GM21529 (cell line): ENCODE results near the gene AKR1C1.
"Not testable (repeated sequence)": the region's sequence is repeated elsewhere in the genome, so short reads cannot be mapped to it uniquely, and the experiment has no call there.

Source experiments
- ATAC-seq: cut with Tn5 transposase; IDR thresholded peaks from one replicate; pipeline ENCODE4 v1.9.1; 2021; ENCODE audit not compliant: unreplicated experiment

AKR1C1 gene

DNA sequence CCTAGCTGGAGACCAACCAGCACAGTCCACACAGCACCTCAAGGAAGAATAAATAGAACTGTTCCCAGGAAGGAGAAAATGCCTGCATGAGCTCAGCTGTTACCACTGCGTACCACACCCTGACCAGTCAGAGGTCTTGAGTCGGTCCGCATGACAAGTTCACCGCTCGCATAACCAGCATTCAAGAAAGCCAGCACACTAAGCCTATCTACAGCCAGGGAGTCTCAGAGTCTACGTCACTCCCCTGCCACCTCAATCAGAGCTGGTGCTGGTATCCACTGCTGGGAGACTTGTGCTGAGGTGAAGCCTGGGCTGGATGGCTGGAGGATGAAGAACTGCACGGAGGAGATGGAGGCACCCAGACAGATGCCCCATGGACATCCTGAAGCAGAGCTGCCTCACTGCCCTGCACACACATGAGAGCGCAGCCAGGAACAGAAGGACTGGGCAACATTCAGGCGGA is 19.6 kb downstream of the AKR1C1 start:
- ATAC-seq, result no peak

DNA sequence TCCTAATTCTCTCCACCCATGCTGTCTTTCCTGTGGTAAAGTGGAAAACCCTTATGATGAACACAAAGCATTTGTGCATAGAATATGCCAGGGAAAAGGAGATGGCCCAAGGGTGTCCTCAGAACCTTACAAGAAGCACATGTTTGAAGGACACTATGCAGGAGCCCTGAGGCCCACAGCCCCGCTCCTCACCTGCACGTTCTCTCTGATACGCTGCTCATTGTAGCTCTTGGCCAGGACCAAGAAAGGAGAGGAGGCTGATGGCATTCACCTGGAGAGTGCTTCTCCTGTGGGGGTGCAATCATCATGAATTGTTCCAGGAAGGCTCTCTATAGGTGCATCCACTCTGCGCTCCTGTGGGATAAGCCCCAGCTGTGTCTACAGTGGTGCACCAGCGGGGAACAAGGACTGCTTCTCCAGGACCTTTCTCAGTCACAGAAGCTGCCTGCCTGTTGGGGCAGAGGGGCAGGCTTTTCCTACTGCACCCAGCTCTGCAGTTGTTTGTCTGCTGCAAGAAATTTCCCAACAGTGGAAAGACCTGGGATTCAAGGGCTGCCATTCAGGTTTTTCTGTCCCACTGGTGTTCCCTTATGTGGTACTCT is 20.5 kb downstream of the AKR1C1 start:
- no peak for ATAC-seq

DNA sequence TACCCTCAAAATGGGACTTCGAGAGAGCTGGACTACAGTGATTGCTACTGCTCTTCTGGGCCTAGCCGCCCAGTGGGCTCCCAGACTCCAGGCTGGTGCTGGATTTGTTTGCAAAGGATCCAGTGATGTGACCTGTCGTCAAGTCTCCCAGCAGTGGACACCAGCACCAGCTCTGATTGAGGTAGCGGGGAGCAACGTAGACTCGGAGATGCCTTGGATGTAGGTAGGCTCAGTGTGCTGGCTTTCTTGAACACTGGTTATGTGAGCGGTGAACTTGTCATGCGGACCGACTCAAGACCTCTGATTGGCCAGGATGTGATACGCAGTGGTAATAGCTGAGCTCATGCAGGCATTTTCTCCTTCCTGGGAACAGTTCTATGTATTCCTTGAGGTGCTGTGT is 21.0 kb downstream of the AKR1C1 start:
- no peak for ATAC-seq

DNA sequence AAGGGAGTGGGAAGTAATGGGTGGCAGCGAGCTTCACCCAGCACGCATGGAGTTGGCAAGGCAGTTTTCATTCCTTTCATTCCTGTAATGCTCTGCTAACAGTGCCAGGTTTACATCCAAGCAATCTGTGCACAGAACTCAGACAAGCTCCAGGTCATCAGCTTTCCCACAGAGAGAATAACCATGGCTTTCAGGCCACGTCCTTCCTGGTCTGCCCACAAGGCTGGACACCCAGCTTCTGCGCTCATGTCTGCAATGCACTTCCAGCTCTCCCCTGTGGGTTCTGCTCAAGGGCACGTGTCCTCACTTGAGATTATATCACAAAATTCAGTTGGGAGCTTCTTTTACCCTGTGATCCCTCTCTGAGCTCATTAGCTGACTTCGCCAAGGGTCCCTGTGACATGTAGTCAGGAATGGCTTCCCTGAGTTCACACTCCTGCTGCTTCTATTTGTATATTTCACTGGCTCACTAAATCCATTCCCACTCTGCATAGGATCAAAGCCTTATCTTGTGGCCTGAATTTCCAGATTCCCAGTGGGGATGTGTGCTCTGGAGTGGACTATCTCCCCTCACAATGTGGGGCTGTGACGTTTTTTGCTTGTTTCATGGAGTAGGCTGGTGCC is 21.9 kb downstream of the AKR1C1 start:
- ATAC-seq, result no peak

DNA sequence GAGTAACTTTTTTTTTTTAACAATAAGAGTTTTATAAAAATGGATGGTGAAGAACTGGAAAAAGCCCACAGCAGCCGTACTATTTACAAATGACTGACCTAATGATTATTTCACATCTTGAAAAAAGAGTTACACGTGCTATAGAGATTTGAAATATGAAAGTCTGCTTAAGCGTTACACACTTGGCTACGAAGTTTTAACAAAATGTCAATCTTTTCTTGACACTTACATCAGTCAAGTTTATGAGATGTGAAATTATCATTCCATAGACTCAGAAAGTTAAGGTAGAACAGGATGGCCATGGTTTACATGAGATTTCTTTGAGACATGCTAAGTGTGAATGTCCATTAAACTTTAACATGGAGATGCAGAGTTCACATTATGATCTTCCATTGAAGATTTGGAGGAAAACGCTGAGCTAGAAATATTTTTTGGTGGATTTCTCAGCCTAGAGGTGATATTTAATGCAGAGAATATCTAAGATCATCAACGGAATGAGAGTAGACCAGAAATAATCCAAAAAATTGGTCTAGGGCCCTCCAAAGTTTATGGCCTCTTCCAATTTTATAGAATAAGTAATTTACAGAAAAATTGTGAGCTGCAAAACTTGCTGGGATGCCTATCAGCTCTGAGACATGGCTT is 24.9 kb downstream of the AKR1C1 start:
- ATAC-seq, result not testable (repeated sequence)

DNA sequence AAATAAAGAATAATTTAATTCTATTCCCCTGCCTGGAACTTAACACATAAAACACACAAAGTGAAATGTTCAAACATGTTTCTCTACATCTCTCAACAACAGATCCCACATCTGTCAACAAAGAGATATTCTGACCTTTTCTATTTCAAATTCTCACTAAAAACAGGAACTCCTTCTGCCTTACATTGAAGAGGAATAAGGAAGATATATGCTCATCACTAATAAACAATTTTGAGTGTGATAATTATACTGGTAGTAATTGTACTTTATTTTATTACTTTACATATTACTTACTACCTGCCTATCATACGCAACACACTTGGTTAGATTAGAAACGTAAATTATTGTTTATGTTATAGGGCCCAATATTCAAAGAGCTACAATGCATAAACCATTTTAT is 27.0 kb downstream of the AKR1C1 start:
- ATAC-seq, result no peak

DNA sequence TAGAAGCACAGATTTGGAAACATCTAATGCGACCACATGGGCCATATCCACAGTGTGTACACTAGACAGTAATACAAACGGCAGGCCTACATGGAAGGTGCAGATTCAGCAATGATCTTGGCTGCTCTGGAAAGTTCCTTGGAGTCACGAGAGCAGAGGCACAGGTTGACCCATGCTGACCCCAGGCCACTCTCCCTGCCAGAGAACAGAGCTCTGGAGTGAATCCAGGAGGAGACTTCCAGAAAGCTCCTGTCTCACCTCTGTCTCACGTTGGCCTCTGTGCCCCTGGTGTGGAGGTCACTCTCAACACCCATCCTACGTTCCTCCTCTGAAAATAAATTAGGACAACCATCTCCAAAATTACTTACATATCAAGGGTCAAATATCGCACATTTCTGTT is 28.2 kb downstream of the AKR1C1 start:
- not testable (repeated sequence) for ATAC-seq

DNA sequence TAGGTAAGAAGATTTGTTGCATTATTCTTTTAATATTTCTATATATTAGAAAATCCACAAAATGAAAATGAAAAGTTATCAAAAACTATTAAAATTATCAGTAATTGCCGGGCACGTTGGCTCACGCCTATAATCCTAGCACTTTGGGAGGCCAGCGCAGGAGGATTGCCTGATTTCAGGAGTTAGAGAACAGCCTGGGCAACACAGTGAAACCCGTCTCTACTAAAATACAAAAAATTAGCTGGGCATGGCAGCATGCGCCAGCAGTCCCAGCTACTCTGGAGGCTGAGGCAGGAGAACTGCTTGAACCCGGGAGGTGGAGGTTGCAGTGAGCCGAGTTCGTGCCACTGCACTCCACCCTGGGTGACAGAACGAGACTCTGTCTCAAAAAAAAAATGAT is 29.3 kb downstream of the AKR1C1 start:
- ATAC-seq, result not testable (repeated sequence)

DNA sequence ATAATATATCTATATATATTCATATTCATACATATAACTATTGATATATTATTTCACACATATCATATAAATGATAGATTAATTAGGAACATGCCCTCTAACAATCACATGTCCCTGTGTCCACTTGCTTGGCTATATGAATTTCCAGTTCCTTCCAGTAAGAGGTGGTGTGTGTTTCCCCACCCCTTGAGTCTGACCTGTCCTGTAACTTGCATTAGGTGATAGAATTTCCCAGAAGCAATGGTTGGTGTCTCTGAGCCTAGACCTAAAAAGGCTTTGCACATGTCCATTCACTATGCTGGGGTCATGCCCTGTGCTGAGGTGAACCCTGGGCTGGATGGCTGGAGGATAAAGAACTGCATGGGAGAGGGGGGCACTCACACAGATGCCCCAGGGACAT is 31.0 kb downstream of the AKR1C1 start:
- not testable (repeated sequence) for ATAC-seq

DNA sequence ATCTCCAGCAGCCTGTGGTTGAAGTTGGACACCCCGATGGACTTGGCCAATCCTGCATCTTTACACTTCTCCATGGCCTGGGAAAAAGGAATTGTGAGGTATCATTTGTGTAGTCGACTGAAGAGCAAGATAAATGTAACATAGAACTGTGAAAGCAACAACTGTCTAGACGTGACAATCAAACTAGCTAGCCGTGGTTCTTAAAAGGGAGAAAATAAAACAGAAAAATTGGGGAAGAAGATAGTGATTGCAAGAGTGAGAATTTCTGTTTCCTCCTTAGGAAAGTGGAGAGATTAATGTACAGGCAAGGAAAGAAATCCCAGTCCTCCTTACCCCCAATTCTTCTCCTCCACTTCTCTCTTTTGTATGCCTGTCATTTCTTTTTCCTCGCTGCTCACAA is 35.5 kb downstream of the AKR1C1 start:
- no peak for ATAC-seq

DNA sequence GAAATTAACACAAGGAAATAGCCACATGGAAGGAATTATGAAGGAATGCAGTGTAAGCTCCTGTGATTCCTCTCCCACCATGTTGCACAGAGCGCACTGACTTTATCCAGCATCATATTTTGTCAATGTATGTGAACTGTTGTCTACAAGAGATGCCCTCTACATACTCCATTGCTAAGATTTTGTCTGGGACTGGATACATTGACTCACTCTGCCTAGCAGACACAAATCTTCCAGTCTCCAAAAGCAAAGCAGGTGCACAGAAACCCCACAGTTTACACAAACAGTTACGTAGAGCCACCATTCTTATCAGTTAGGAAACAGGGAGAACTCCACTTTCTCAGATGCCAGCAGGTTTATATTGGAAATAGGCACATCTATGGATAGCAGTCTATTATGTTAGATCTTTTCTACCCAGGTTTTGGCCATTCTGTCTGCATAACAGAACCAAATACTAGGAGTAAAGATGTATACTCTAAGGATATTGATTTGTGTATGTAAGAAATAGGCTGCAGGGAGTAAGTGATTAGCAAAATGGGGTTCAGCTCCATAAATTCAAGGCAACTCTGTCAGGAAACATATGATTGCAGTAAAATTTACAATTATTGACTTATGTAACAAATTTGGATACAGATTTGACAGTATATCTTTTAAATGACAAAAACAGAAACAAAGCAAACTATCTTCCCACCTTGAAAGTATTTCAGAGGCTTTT is 39.0 kb downstream of the AKR1C1 start:
- ATAC-seq, result no peak

DNA sequence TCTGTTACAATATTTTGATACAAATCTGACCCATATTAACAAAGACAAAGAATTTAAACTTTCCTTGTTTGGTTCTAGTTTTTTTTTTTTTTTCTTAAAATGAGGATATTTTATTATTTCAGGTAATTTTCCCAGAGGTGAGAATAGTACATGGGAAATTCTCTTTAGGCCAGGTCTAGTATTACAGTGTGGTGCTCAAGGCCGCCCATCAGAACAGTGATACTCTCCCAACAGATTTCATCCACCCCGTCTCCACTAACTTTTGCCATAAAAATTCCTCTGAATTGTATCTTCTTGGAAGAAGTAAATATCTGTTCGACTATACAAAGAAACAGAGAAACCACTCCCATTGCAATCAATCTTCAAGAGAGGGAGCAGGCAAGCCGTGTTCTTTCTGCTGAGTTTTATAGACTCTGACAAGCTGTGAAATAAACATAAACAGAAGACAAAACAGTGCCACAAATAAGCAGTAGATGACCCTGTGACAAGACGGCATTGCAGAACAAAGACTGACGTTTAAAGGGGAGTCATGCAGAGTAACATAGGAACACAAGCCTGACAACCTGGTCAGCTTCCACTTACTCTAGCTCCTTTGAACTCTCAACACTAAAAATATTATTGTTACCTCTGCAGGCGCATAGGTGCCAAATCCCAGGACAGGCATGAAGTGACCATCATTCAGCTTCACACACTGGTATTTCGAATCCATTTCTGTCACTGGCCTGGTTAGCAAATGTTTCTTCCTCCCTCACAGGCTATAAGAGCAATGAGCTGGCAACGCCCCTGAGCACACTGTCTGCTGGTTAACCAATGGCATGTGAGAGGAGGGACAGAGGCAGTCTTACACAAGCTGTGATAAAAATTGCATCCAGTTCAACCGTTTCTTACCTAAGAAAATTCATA is 40.2 kb downstream of the AKR1C1 start, which contains the start of gene AKR1C2:
AKR1C2 (minus strand) TSS at position 731 of the 903 bp plus-strand sequence; CDS start at position 709, 22 bp downstream.
- ATAC-seq, result not testable (repeated sequence)

DNA sequence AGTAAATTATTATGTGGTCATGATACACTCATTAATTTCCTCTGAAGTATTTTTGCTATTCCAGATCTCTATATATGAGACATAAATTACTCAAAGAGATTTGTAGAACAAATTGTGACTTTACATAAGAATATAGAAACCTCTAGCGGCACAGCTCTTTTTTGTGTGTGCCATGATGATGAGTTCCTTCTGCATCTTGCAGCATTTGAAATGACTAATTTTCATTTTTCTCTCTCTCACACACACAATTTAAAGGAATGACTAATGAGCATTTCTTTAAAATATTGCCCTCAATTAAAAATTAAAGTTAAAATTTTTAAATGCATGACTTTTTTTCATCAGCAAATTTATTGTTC is 40.8 kb downstream of the AKR1C1 start:
- ATAC-seq, result not testable (repeated sequence)

DNA sequence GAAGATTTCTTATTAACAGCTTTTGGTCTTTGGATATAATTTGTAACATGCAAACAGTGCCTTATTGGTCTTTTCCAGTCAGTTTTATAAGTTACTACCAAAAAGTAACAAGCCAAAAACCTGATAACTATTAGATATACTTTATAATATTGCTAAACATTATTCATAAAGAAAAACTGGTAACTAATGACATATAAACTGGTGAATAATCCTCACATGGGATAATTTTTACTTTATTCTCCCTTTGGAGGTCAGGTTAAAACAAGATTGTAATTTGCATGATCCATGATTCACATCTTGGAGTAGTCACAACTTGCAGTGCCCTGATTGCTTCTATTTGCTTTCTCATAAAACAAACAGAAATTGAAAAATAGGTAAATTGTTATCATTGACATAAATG is 41.3 kb downstream of the AKR1C1 start:
- not testable (repeated sequence) for ATAC-seq

DNA sequence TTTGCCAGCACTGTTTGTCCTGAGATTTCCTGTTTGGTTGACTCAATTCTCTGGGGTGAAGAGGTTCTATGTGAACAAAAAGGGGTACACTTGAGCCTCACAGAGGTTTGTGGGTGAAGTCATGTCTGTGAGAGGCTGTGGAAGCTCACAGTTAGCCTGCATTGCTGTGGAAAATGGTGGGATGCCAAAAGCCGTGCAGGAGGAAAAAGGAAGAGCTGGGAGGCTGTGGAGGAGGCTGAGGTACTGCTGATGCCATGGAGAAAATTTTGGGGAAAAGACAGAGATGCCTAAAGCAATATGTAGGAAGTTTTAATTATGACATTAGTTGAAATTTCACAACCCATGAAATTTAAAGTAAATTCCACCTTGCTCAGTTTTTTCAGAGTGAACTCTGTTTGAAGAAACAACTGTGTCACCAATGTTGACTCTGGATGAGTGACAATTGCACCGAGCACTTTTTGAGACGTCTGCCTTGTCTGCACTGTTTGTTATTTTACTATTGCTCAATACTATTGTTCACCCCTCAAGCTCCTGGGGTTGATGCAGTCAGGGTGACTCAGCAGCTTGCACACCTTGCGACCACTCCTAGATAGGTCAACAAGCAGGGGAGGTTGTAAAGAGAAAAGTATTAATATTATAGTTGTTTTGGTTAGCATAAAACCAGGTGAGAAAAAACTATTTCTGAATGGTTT is 45.8 kb downstream of the AKR1C1 start:
- not testable (repeated sequence) for ATAC-seq

DNA sequence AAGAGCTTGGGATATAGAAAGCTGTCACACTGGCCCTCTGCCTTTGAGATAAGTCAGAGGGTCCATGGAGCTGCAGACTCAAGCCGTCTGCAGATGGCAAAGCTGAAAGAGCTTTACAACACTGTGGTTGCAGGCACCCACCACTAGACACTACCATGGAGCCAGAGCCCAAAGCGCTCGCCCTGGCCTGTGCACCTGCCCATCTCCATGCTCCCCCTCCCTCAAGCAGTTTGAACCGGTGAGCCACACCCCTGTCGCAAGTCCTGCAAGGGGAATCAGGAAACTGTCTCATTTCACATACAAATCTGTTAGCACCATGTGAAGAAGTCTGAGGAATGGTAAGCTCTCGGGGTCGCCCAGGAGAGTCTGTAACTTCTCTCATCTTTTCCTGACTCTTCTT is 46.8 kb downstream of the AKR1C1 start:
- not testable (repeated sequence) for ATAC-seq

DNA sequence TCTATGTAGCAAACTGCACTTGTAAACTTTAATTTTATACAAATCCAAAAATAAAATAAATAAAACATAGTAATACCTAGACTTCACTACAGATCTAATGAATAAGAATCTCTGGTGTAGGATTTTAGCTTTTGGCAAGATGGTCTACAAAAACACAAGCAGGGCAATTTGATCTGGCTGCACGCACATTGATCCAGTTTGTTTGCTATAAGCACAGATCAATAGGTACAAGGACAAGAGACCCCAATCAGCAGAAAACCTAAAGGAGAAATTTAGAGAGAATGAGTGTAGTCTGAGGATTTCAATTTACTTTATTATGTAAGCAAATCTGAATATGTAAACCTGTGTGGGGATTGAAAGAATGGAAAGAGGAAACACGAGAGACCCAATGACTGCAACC is 48.2 kb downstream of the AKR1C1 start:
- ATAC-seq, result not testable (repeated sequence)

DNA sequence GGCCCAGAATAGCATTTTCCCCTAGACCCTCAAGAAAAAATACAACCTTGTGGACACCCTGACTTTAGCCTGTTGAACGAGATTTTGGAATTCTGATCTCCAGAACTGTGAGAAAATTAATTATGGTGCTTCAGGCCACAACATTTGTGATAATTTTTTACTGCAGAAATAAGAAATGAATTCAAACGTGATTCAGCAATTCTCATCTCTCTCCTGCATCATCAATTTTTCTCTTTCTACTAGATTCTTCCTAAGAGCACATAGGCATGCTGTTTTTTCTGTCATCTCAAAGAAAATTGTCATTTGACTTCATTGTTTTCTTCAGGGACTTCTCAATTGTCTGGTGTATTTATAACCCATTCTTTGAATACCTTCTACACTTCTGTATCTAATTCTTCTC is 49.4 kb downstream of the AKR1C1 start:
- ATAC-seq, result no peak

DNA sequence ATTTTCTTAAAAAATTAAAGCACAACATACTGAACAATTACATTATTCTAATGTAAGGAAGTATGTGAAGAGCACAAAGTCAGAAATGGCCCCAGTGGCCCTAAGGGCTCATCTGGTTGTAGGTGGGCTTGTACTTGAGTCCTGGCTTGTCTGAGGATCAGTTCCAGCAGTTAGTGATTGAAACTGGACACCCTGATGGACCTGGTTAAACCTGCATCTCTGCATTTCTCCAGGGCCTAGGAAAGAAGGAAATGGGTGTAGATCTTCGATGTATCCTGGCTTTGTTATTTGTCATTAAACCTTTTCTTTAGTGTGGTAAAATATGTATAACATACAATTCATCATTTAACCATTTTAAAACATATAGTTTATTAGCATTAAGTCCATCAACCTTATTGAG is 50.2 kb downstream of the AKR1C1 start:
- ATAC-seq, result no peak
